ENCODE data around the gene ARHGAP6.

The ARHGAP6 gene

GRCh38 chrX:11296051-11296450 is 369.7 kb downstream of the ARHGAP6 start:
- no peak for TF ChIP-seq CTCF (IDR thresholded peaks at IDR 0.05)

GRCh38 chrX:11293113-11293512 is 372.6 kb downstream of the ARHGAP6 start, which contains the start of gene AMELX:
Gene AMELX, plus strand, starts transcription at chrX:11293413. Its CDS starts 1,376 bp downstream, at chrX:11294789.
- TF ChIP-seq CTCF (IDR thresholded peaks at IDR 0.05) = no peak

GRCh38 chrX:11290416-11291102 is 375.2 kb downstream of the ARHGAP6 start:
- no peak for TF ChIP-seq CTCF (IDR thresholded peaks at IDR 0.05)

- TF ChIP-seq CTCF (IDR thresholded peaks at IDR 0.05) = no peak
These were observed 378.2 kb downstream of the ARHGAP6 start for GRCh38 chrX:11287505-11287904.

- TF ChIP-seq CTCF (IDR thresholded peaks at IDR 0.05) = no peak
These were observed 380.1 kb downstream of the ARHGAP6 start for GRCh38 chrX:11285651-11286050.

- TF ChIP-seq CTCF (IDR thresholded peaks at IDR 0.05) = no peak
These were observed 383.7 kb downstream of the ARHGAP6 start for GRCh38 chrX:11282043-11282442.

- no peak for TF ChIP-seq CTCF (IDR thresholded peaks at IDR 0.05)
These were observed 392.2 kb downstream of the ARHGAP6 start for GRCh38 chrX:11273544-11273943.

GRCh38 chrX:11272863-11273262 is 392.9 kb downstream of the ARHGAP6 start:
- TF ChIP-seq CTCF (IDR thresholded peaks at IDR 0.05) = no peak
